GM12874 (cell line): ENCODE data around the gene ABCA1.

Source experiments
- TF ChIP-seq, protein P1 (sequence below): IDR thresholded peaks from 2 replicates; pipeline ENCODE4 v1.5.1; 2011; ENCODE audit warnings: low read depth, mild to moderate bottlenecking, control low read depth, low read length, moderate library complexity; ENCODE audit not compliant: insufficient read depth

ABCA1 gene

DNA sequence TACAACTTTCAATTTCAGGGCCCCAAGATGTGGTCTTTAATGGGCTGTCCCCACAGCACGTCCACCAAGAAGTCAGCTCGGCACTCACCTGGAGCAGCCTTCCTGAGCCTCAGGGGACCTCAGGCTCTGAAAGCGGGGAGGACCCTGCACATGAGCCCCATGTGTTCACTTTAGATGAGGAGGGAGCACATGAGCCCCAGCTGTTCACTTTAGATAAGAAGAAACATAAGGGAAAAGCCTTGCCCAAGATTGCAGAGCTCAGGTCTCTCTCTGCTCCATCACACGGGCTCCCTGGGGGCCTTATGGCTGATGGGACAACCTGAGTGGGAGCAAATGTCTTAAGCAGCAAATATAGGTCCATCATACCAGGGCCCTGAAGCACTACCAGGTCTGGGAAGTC lies 107.6 kb downstream of the ABCA1 start:
- TF ChIP-seq, protein P1, sequence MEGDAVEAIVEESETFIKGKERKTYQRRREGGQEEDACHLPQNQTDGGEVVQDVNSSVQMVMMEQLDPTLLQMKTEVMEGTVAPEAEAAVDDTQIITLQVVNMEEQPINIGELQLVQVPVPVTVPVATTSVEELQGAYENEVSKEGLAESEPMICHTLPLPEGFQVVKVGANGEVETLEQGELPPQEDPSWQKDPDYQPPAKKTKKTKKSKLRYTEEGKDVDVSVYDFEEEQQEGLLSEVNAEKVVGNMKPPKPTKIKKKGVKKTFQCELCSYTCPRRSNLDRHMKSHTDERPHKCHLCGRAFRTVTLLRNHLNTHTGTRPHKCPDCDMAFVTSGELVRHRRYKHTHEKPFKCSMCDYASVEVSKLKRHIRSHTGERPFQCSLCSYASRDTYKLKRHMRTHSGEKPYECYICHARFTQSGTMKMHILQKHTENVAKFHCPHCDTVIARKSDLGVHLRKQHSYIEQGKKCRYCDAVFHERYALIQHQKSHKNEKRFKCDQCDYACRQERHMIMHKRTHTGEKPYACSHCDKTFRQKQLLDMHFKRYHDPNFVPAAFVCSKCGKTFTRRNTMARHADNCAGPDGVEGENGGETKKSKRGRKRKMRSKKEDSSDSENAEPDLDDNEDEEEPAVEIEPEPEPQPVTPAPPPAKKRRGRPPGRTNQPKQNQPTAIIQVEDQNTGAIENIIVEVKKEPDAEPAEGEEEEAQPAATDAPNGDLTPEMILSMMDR = no peak

- TF ChIP-seq, protein P1 = no peak
Observed at GRCh38 chr9:104819033-104819432, 108.9 kb downstream of the ABCA1 start.

DNA sequence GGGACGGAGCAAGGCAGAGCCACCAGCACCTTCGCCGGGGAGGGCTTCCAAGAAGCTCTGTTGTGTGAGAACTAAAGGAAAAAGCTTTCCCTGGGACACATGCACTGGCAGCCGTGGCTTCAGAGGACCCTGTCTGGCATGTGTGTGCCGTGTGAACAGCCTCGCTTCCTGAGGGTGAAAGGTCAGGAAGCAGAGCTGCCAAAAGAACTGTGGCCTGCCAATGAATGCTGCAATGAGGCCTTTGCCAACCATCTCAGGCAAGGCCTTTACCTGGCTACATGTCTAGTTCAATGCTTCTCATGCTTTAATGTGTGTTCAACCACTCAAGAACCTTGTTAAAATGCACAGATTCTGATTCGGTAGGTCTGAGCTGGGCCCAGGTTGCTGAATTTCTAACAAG lies 110.5 kb downstream of the ABCA1 start:
- TF ChIP-seq, protein P1 = no peak

DNA sequence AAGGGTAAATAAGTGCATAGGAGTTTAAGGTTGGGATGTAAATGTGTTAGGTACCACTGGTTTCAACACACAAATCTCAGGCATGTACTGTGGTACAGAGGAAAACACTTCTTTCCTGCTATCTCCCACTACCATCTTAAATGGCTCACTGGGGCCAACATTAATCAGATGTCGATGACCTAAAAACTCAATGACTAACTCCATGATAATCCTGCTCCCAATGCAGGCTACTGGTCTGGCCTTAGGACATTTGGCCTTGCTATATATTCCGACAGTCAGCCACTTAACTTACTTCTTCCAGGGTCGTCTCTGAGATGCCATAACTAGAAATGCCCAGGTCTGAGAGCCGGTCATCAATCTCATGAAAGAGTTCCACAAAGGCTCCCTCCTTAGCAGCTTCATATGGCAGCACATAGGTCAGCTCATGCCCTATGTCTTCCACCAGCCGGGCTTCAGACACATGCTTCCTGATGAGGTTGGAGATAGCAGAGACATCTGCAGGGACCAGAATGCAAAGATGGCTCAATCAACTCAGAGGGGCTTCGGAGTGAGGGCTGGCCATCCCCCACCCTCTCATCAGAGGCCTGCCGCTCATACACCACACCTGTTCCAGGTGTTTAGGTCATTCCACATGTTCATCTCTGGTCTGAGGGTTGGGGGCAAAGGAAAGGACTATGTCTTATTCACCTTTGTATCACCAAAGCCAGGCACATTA lies 111.9 kb downstream of the ABCA1 start:
- TF ChIP-seq, protein P1 = no peak

DNA sequence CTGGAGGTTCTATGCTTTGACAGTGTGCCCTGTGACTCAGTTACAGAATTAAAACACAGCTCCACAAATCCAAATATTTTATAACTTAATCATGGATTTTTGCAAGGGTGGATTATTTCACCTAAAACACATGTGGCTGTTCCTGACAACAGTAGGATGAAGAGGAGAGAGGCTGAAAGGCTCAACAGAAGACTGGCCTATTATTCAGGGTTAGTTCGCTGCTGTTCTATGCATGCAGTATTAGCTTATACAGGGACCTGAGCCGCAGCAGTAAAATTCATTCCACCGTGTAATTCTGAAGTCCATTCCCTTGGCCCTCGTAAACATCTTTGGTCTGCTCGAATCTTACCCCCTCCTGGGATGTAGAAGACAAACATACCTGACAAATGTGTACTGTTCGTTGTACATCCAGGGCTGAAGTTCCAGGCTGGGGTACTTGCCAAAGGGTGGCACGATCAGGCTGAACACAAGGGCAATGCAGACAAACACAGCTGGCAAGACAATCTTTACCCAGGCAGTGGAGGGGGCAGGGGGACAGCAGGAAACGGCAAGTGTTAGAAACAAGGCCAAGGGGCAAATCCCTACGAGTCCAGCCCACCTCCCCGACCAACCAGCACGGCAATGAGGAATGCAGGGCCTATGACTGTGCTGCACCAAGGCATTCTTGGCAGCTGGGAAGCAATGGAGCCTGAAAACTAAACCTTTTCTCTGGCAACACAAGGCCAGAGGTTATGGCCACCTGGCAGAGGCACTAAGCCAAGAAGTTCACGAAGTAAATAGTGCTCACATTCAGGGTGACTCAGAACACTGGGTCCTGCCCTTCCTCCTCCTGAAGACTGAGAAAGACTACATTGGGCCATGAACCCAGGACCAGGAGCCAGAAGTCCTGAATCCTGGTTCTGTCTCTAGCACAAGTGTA lies 117.3 kb downstream of the ABCA1 start:
- TF ChIP-seq, protein P1 = no peak

GRCh38 chr9:104808035-104808614 lies 119.8 kb downstream of the ABCA1 start:
- TF ChIP-seq, protein P1 = no peak

DNA sequence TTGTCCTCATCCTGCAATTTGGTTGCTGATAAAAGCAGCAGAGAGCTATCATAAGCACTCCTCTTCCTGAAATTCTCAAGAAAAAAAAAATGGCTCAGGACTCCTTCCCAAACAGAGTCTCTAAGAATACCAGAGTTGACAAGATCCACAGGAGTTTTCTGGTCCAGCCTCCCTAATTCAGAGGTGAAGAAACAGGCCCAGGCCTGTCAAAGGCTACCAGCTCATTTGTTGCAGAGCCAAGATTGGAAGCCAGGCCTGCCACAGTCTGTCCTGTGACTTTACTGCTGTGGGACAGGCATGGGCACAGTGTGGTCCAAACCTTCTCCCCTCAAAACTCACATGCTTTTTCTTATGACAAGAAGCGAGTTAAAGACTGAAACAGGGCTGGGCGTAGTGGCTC lies 122.5 kb downstream of the ABCA1 start:
- TF ChIP-seq, protein P1 = no peak
